Measurements from ENCODE around the gene GALNTL6. TPM values are rescaled to one million over a fixed set of nuclear protein-coding genes. Genes with fewer than 3 reads are reported as not detected.

GALNTL6 gene
- total and polyA plus RNA-seq, 2 experiments from 2014 or later: 0.38 to 0.40 TPM

- TF ChIP-seq ETS1 (IDR thresholded peaks at IDR 0.05) (no peak), EZH2phosphoT487 (IDR thresholded peaks at IDR 0.05; ENCODE audit: unreplicated experiment) (no peak)
Measured at GRCh38 chr4:172369471-172369959, 556.3 kb downstream of the GALNTL6 start (continued).

GRCh38 chr4:172377486-172378140 is 564.4 kb downstream of the GALNTL6 start:
- Histone ChIP-seq H2AFZ (no peak overlapping the region), H3K27me3 (ENCODE audit: insufficient read depth) (no peaks in the 10 kb centered on the region), H3K4me2 (no peak overlapping the region), H3K9me2 (ENCODE audit: insufficient read depth) (no peaks in the 10 kb centered on the region), H3K79me2 (replicated peaks; ENCODE audit: insufficient read depth) (no peaks in the 10 kb centered on the region), H4K20me1 (replicated peaks; ENCODE audit: insufficient read depth) (no peaks in the 10 kb centered on the region), H3K27ac (ENCODE audit: low read depth) (no peak overlapping the region), H3K4me3 (no peak overlapping the region), H3F3A (replicated peaks; ENCODE audit: low read depth) (no peaks in the 10 kb centered on the region), H3K36me3 (ENCODE audit: insufficient read depth) (no peaks in the 10 kb centered on the region), H3K4me1 (ENCODE audit: insufficient read depth) (no peaks in the 10 kb centered on the region)
- no peak for DNase-seq (ENCODE audit: low spot score)
- Mint-ChIP-seq H3K27ac (no peak overlapping the region), H3K4me1 (no peaks in the 10 kb centered on the region), H3K27me3 (ENCODE audit: insufficient read depth, low read depth, poor library complexity) (no peaks in the 10 kb centered on the region), H3K4me3 (no peak overlapping the region), H3K36me3 (ENCODE audit: low read depth) (peaks cover 7% of the 10 kb centered on the region), H3K9me3 (peaks cover 34% of the 10 kb centered on the region)
- ATAC-seq: no peak
- TF ChIP-seq NANOG (IDR thresholded peaks at IDR 0.05; ENCODE audit: borderline replicate concordance): no peak
- no peak for TF ChIP-seq EZH2phosphoT487 (IDR thresholded peaks at IDR 0.05; ENCODE audit: unreplicated experiment)
- no peak for TF ChIP-seq ZNF114 (CRISPR knock-in tag; IDR thresholded peaks at IDR 0.05)
- TF ChIP-seq ETS1 (IDR thresholded peaks at IDR 0.05): no peak
- TF ChIP-seq ZNF462 (CRISPR knock-in tag; IDR thresholded peaks at IDR 0.05): no peak
- TF ChIP-seq ZNF331 (CRISPR knock-in tag; IDR thresholded peaks at IDR 0.05; ENCODE audit: low read depth): no peak
- no peak for TF ChIP-seq JUNB (IDR thresholded peaks at IDR 0.05; ENCODE audit: unreplicated experiment)
- no peak for TF ChIP-seq CREB1 (CRISPR knock-in tag; IDR thresholded peaks at IDR 0.05; ENCODE audit: low read depth)
